ENCODE measurements around the gene RASGRP2. TPM values are rescaled to one million over a fixed set of nuclear protein-coding genes. Genes with fewer than 3 reads are reported as not detected.

Gene RASGRP2
- total and polyA plus RNA-seq, 2 donors (not counting 1 experiment from before 2014, with no cell fraction given) = 1.2 to 5.2 TPM

DNA sequence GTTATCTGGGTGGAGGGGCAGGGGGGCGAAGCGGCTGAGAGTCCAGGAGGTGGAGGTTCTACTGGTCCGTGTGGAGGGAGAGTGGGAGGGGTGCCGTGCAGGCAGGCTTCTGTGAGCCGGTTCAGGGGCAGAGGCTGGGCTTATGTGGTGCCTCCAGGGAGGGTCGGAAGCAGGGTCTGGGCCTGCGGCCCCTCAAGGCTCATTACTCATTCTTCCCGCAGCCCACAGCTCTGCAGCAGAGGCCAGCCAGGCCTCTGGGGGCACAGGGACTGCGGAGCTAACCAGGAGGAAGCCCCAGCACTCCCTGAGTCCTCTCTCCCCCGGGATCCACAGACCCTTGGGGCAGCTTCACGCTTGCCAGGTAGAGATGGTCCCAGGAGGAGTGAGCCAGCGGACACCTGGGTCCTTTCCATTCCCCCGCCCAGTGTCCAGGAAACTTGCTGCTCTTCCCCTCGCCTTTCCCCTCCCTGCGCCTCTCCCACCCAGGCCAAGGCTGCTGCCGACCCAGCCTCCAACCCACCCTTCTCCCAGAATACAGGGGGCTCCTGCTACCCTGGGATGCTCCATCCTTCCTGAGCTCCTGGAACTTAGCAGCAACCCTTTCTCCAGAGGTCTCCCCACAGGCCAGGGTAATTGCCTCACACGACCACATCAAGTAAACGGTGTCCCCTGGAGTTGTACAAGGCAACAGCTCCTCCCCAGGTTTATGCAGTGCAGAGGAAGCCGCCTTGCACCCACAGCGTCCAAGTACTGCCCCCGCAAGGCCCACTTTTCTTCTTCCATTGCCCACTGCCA is 27.3 kb downstream of the RASGRP2 start:
- H3K4me2 ChIP-seq (ENCODE audit: extremely low read depth, insufficient read depth, low read length) = no peak overlapping the region
- no peak overlapping the region for H2AFZ ChIP-seq (ENCODE audit: low read length)
- no peak overlapping the region for H3K27ac ChIP-seq (ENCODE audit: insufficient read depth, low read length)
- H3K36me3 ChIP-seq (ENCODE audit: control insufficient read depth, insufficient read depth, low read length) = no peaks in the 10 kb centered on the region
- peaks cover 42% of the 10 kb centered on the region for H3K27me3 ChIP-seq (ENCODE audit: control insufficient read depth, insufficient read depth, low read length)
- TF ChIP-seq, protein P1, sequence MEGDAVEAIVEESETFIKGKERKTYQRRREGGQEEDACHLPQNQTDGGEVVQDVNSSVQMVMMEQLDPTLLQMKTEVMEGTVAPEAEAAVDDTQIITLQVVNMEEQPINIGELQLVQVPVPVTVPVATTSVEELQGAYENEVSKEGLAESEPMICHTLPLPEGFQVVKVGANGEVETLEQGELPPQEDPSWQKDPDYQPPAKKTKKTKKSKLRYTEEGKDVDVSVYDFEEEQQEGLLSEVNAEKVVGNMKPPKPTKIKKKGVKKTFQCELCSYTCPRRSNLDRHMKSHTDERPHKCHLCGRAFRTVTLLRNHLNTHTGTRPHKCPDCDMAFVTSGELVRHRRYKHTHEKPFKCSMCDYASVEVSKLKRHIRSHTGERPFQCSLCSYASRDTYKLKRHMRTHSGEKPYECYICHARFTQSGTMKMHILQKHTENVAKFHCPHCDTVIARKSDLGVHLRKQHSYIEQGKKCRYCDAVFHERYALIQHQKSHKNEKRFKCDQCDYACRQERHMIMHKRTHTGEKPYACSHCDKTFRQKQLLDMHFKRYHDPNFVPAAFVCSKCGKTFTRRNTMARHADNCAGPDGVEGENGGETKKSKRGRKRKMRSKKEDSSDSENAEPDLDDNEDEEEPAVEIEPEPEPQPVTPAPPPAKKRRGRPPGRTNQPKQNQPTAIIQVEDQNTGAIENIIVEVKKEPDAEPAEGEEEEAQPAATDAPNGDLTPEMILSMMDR (conservative IDR thresholded peaks at IDR 0.05 in 1 of 2, IDR thresholded peaks at IDR 0.05 in 1 of 2; ENCODE audit: low read depth in 1 of 2, low read length in 2 of 2) = no peak
- no peak for TF ChIP-seq EZH2 (IDR thresholded peaks at IDR 0.05; ENCODE audit: low read length, missing control alignments)
- no peak overlapping the region for H3K4me3 ChIP-seq (replicated peaks in 1 of 4; ENCODE audit: control extremely low read depth in 1 of 4, insufficient read depth in 1 of 4, low read depth in 3 of 4, low read length in 4 of 4)
- no peaks in the 10 kb centered on the region for H3K9me3 ChIP-seq (ENCODE audit: control insufficient read depth, insufficient read depth, low read depth, low read length)
- H3K9ac ChIP-seq (ENCODE audit: insufficient read depth, low read length) = no peak overlapping the region
- DNase-seq (ENCODE audit: low read depth in 2 of 2) = no peak
- no peaks in the 10 kb centered on the region for H3K4me1 ChIP-seq (ENCODE audit: control insufficient read depth, extremely low read depth, insufficient read depth, low read length)
- no peaks in the 10 kb centered on the region for H4K20me1 ChIP-seq (ENCODE audit: control insufficient read depth, extremely low read depth, insufficient read depth, low read length)
- no peaks in the 10 kb centered on the region for H3K79me2 ChIP-seq (ENCODE audit: control insufficient read depth, insufficient read depth, low read length)

DNA sequence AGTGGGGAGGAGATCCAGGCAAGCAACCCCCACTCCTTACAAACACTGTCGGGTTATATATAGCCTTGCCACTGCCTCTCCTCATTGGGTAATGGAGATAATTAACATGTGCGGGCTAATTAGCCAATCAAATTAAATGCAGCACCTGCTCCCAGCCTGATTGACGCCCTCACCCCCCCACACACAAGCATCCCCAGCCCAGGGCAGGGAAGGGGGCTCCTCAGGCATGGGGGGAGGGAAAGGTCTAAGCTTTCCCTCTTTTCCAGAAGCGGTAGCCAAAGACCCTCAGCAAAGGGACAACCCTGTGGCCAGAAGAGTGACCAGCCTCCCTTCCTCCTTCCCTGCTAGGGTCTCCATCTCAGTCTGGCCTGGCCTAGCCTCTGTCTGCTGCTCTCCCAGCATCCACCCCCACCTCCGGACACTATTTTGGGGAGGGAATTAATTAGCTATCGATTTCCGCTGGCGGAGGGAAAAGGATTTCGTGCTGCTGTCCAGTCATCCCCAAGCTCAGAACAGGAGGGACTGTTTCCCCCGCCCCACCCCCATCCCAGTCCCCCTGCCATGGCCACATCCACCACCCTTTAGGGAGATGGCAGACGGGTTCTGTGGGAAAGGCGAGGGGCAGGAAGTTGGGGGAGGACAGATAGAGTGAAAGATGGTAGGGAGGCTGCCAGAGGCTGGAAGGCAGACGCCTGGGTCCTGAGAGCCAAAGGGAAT is 28.0 kb downstream of the RASGRP2 start:
- TF ChIP-seq EZH2 (IDR thresholded peaks at IDR 0.05; ENCODE audit: low read length, missing control alignments) = no peak
- TF ChIP-seq, protein P1 (conservative IDR thresholded peaks at IDR 0.05 in 1 of 2, IDR thresholded peaks at IDR 0.05 in 1 of 2; ENCODE audit: low read depth in 1 of 2, low read length in 2 of 2) = no peak
- Histone ChIP-seq H3K36me3 (ENCODE audit: control insufficient read depth, insufficient read depth, low read length) (no peaks in the 10 kb centered on the region), H3K27me3 (ENCODE audit: control insufficient read depth, insufficient read depth, low read length) (peaks cover 49% of the 10 kb centered on the region), H3K4me3 (replicated peaks in 1 of 4; ENCODE audit: control extremely low read depth in 1 of 4, insufficient read depth in 1 of 4, low read depth in 3 of 4, low read length in 4 of 4) (no peak overlapping the region), H3K9ac (ENCODE audit: insufficient read depth, low read length) (no peak overlapping the region), H4K20me1 (ENCODE audit: control insufficient read depth, extremely low read depth, insufficient read depth, low read length) (no peaks in the 10 kb centered on the region), H3K27ac (ENCODE audit: insufficient read depth, low read length) (no peak overlapping the region), H3K4me1 (ENCODE audit: control insufficient read depth, extremely low read depth, insufficient read depth, low read length) (no peaks in the 10 kb centered on the region), H2AFZ (ENCODE audit: low read length) (no peak overlapping the region), H3K79me2 (ENCODE audit: control insufficient read depth, insufficient read depth, low read length) (no peaks in the 10 kb centered on the region), H3K9me3 (ENCODE audit: control insufficient read depth, insufficient read depth, low read depth, low read length) (no peaks in the 10 kb centered on the region), H3K4me2 (ENCODE audit: extremely low read depth, insufficient read depth, low read length) (no peak overlapping the region)
- no peak for DNase-seq (ENCODE audit: low read depth in 2 of 2)

DNA sequence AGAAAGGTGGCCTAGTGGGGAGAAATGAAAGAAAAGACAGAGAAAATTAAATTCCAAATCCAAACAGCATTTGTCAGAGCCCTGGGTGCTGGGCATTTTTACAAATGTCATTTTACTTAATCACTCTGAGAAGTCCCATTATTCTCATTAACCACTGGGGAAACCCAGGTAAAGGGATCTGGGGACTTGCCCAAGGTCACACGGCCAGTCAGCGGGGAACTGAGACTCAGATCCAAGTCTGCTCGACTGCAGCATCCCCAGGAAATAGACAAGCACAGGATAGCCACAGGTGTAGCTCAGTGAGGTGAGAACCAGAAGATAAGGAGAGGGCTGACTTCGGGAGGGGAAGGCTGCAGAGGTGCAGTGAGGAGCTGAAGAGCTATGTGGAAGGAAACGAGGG is 28.8 kb downstream of the RASGRP2 start:
- no peak overlapping the region for H3K27ac ChIP-seq (ENCODE audit: insufficient read depth, low read length)
- no peaks in the 10 kb centered on the region for H3K4me1 ChIP-seq (ENCODE audit: control insufficient read depth, extremely low read depth, insufficient read depth, low read length)
- TF ChIP-seq, protein P1 (conservative IDR thresholded peaks at IDR 0.05 in 1 of 2, IDR thresholded peaks at IDR 0.05 in 1 of 2; ENCODE audit: low read depth in 1 of 2, low read length in 2 of 2) = no peak
- no peak for TF ChIP-seq EZH2 (IDR thresholded peaks at IDR 0.05; ENCODE audit: low read length, missing control alignments)
- no peak overlapping the region for H3K4me3 ChIP-seq (replicated peaks in 1 of 4; ENCODE audit: control extremely low read depth in 1 of 4, insufficient read depth in 1 of 4, low read depth in 3 of 4, low read length in 4 of 4)
- no peaks in the 10 kb centered on the region for H3K36me3 ChIP-seq (ENCODE audit: control insufficient read depth, insufficient read depth, low read length)
- no peaks in the 10 kb centered on the region for H3K79me2 ChIP-seq (ENCODE audit: control insufficient read depth, insufficient read depth, low read length)
- no peaks in the 10 kb centered on the region for H4K20me1 ChIP-seq (ENCODE audit: control insufficient read depth, extremely low read depth, insufficient read depth, low read length)
- no peak overlapping the region for H2AFZ ChIP-seq (ENCODE audit: low read length)
- H3K9ac ChIP-seq (ENCODE audit: insufficient read depth, low read length) = no peak overlapping the region
- peaks cover 48% of the 10 kb centered on the region for H3K27me3 ChIP-seq (ENCODE audit: control insufficient read depth, insufficient read depth, low read length)
- H3K9me3 ChIP-seq (ENCODE audit: control insufficient read depth, insufficient read depth, low read depth, low read length) = no peaks in the 10 kb centered on the region
- DNase-seq (ENCODE audit: low read depth in 2 of 2) = no peak
- H3K4me2 ChIP-seq (ENCODE audit: extremely low read depth, insufficient read depth, low read length) = no peak overlapping the region
